H1 (cell line): ENCODE data around the gene UBE2J1. TPM values are rescaled to one million over a fixed set of nuclear protein-coding genes. Genes with fewer than 3 reads are reported as not detected.

ENCODE experiments used
- CTCF ChIA-PET: fragments of 300-600 bp; sonication (Branson Sonifier 250); formaldehyde crosslinking; loops from one replicate; lab custom pipeline; 2021; ENCODE audit not compliant: partially characterized antibody; lab: Charles Lee
- POLR2A ChIA-PET: fragments of 300-600 bp; sonication (Branson Sonifier 250); formaldehyde crosslinking; loops from one replicate; lab custom pipeline; 2021; ENCODE audit warnings: inconsistent platforms; ENCODE audit not compliant: partially characterized antibody; lab: Charles Lee
- DNase-seq, 2 experiments: peaks; one replicate each; pipeline versions ENCODE4 v3.0.0 to v3.0.0-alpha.2; 2010 to 2022; ENCODE audit warnings: low spot score in 2 of 2, low read depth in 1 of 2, mixed read lengths in 1 of 2
- FAIRE-seq: peaks from 2 replicates; lab custom pipeline; 2011; peaks lifted over from hg19 to GRCh38; lab: Jason Lieb, UNC
- H2AFZ ChIP-seq: 2 replicates; pipeline ENCODE4 v1.8.1; 2012; ENCODE audit warnings: low read length, inconsistent platforms
- H2AK5ac ChIP-seq: 2 replicates; pipeline ENCODE4 v1.6.1; 2013; ENCODE audit warnings: low read depth, low read length
- H2BK120ac ChIP-seq: replicated peaks from 2 replicates; pipeline ENCODE3; 2013; ENCODE audit warnings: low read depth, low read length, inconsistent platforms
- H2BK12ac ChIP-seq: 2 replicates; pipeline ENCODE4 v1.6.1; 2013; ENCODE audit warnings: low read depth, low read length
- H2BK15ac ChIP-seq: 2 replicates; pipeline ENCODE4 v1.6.1; 2013; ENCODE audit warnings: low read length
- H2BK20ac ChIP-seq: 2 replicates; pipeline ENCODE4 v1.6.1; 2013; ENCODE audit warnings: low read length
- H2BK5ac ChIP-seq: 2 replicates; pipeline ENCODE4 v1.6.1; 2013; ENCODE audit warnings: low read depth, low read length
- H3K14ac ChIP-seq: 2 replicates; pipeline ENCODE4 v1.6.1; 2013; ENCODE audit warnings: inconsistent platforms; ENCODE audit not compliant: insufficient read length
- H3K18ac ChIP-seq: 2 replicates; pipeline ENCODE4 v1.6.1; 2013; ENCODE audit warnings: low read length; ENCODE audit errors: extremely low read depth
- H3K23ac ChIP-seq: 2 replicates; pipeline ENCODE4 v1.6.1; 2013; ENCODE audit warnings: inconsistent platforms; ENCODE audit not compliant: insufficient read length
- H3K23me2 ChIP-seq: 2 replicates; pipeline ENCODE4 v1.6.1; 2013; ENCODE audit warnings: low read depth, low read length
- H3K27ac ChIP-seq: 2 replicates; pipeline ENCODE4 v1.6.1; 2011; ENCODE audit warnings: low read depth, low read length, inconsistent platforms
- H3K27me3 ChIP-seq, 4 experiments: replicated peaks in 1 of 4; 1 replicate in 1 of 4; 2 replicates in 3 of 4; pipeline versions ENCODE4 v1.6.1 to v1.8.1; 2011 to 2013; ENCODE audit warnings: low read length in 3 of 4, mild to moderate bottlenecking in 3 of 4, inconsistent platforms in 2 of 4, mixed read lengths in 2 of 4, moderate library complexity in 1 of 4; ENCODE audit not compliant: control insufficient read depth in 3 of 4, insufficient read depth in 3 of 4; ENCODE audit errors: extremely low read depth in 1 of 4
- H3K36me3 ChIP-seq, 4 experiments: 2 replicates each; pipeline versions ENCODE4 v1.6.1 to v1.8.1; 2011 to 2013; ENCODE audit warnings: mild to moderate bottlenecking in 4 of 4, low read length in 3 of 4, moderate library complexity in 2 of 4, control low read depth in 1 of 4, inconsistent platforms in 1 of 4; ENCODE audit not compliant: insufficient read depth in 4 of 4, control insufficient read depth in 2 of 4
- H3K4ac ChIP-seq: replicated peaks from 2 replicates; pipeline ENCODE3; 2013; ENCODE audit warnings: low read length, low read depth, mixed read lengths, inconsistent platforms; ENCODE audit not compliant: insufficient read length
- H3K4me1 ChIP-seq, 4 experiments: replicated peaks in 1 of 4; 1 replicate in 1 of 4; 2 replicates in 3 of 4; pipeline versions ENCODE4 v1.6.1 to v1.8.1; 2011 to 2013; ENCODE audit warnings: low read length in 3 of 4, inconsistent platforms in 2 of 4, mixed read lengths in 1 of 4; ENCODE audit not compliant: insufficient read depth in 4 of 4, control insufficient read depth in 3 of 4
- H3K4me2 ChIP-seq, 2 experiments: 2 replicates each; pipeline versions ENCODE4 v1.6.1 to v1.8.1; 2011 to 2013; ENCODE audit warnings: low read depth in 2 of 2, low read length in 2 of 2, control low read depth in 1 of 2, inconsistent platforms in 1 of 2, mild to moderate bottlenecking in 1 of 2; ENCODE audit not compliant: insufficient read depth in 1 of 2
- H3K4me3 ChIP-seq, 4 experiments: fragments of 200-600, 300-600 bp in 1 of 4; sonication (generic), shearing (Covaris generic), sonication (Bioruptor Twin) in 1 of 4; 2 replicates each; pipeline versions ENCODE4 v1.5.1 to v1.8.1; 2011 to 2016; ENCODE audit warnings: low read length in 4 of 4, low read depth in 3 of 4, control low read depth in 2 of 4, inconsistent platforms in 2 of 4, mild to moderate bottlenecking in 2 of 4, mixed read lengths in 1 of 4, moderate library complexity in 1 of 4; ENCODE audit not compliant: insufficient read depth in 2 of 4; ENCODE audit errors: extremely low read depth in 1 of 4
- H3K56ac ChIP-seq: replicated peaks from 2 replicates; pipeline ENCODE3; 2013; ENCODE audit warnings: low read depth, mild to moderate bottlenecking, mixed read lengths, low read length, inconsistent platforms; ENCODE audit not compliant: insufficient read length
- H3K79me1 ChIP-seq: 2 replicates; pipeline ENCODE4 v1.6.1; 2013; ENCODE audit warnings: low read depth, low read length, control low read depth
- H3K79me2 ChIP-seq, 2 experiments: 2 replicates each; pipeline versions ENCODE4 v1.6.1 to v1.8.1; 2012 to 2013; ENCODE audit warnings: low read length in 2 of 2, mild to moderate bottlenecking in 2 of 2, inconsistent platforms in 1 of 2; ENCODE audit not compliant: insufficient read depth in 2 of 2, control insufficient read depth in 1 of 2
- H3K9ac ChIP-seq, 4 experiments: replicated peaks in 1 of 4; 1 replicate in 1 of 4; 2 replicates in 3 of 4; pipeline versions ENCODE4 v1.6.1 to v1.8.1; 2011 to 2013; ENCODE audit warnings: low read depth in 3 of 4, low read length in 3 of 4, control low read depth in 2 of 4, mild to moderate bottlenecking in 2 of 4, moderate library complexity in 2 of 4, inconsistent platforms in 1 of 4; ENCODE audit errors: extremely low read depth in 1 of 4
- H3K9me3 ChIP-seq, 2 experiments: 2 replicates each; pipeline versions ENCODE4 v1.6.1 to v1.8.1; 2012 to 2013; ENCODE audit warnings: mild to moderate bottlenecking in 2 of 2, moderate library complexity in 2 of 2, control low read depth in 1 of 2, inconsistent platforms in 1 of 2, low read depth in 1 of 2, low read length in 1 of 2, mixed read lengths in 1 of 2; ENCODE audit not compliant: insufficient read depth in 2 of 2
- H4K20me1 ChIP-seq, 2 experiments: replicated peaks in 1 of 2; 2 replicates each; pipeline versions ENCODE3 to v1.8.1; 2011 to 2013; ENCODE audit warnings: inconsistent platforms in 2 of 2, low read length in 2 of 2, mild to moderate bottlenecking in 1 of 2; ENCODE audit not compliant: insufficient read depth in 2 of 2, control insufficient read depth in 1 of 2
- H4K5ac ChIP-seq: 2 replicates; pipeline ENCODE4 v1.6.1; 2013; ENCODE audit warnings: low read length, low read depth, mixed read lengths, inconsistent platforms; ENCODE audit not compliant: insufficient read length
- H4K8ac ChIP-seq: 2 replicates; pipeline ENCODE4 v1.8.0; 2013; ENCODE audit warnings: mild to moderate bottlenecking, moderate library complexity, low read length, inconsistent platforms; ENCODE audit not compliant: insufficient read depth; ENCODE audit errors: extremely low read depth
- H4K91ac ChIP-seq: replicated peaks from 2 replicates; pipeline ENCODE3; 2013; ENCODE audit warnings: low read length, mixed read lengths, inconsistent platforms; ENCODE audit not compliant: insufficient read length
- CTBP2 ChIP-seq: IDR thresholded peaks from 2 replicates; pipeline ENCODE4 v1.7.0; 2011; ENCODE audit warnings: borderline replicate concordance, mild to moderate bottlenecking, moderate library complexity, mixed read lengths, low read length; ENCODE audit not compliant: insufficient read depth, insufficient read length
- GTF2F1 ChIP-seq: IDR thresholded peaks from 2 replicates; pipeline ENCODE4 v1.6.1; 2012; ENCODE audit warnings: low read depth, low read length, improper control_type of control experiment, borderline replicate concordance
- NANOG ChIP-seq: IDR thresholded peaks from 2 replicates; pipeline ENCODE4 v1.6.1; 2011; ENCODE audit warnings: low read length, low read depth, mild to moderate bottlenecking, inconsistent platforms; ENCODE audit not compliant: insufficient read depth, poor library complexity, severe bottlenecking
- PHF8 ChIP-seq: fragments of 200-600 bp; sonication (generic); conservative IDR thresholded peaks from 2 replicates; pipeline ENCODE4 v1.7.1; 2012; ENCODE audit warnings: low read depth, mild to moderate bottlenecking, inconsistent platforms, low read length, moderate library complexity
- RAD21 ChIP-seq, 2 experiments: IDR thresholded peaks in 1 of 2; conservative IDR thresholded peaks in 1 of 2; 2 replicates each; pipeline ENCODE4 v1.6.1; 2011; ENCODE audit warnings: low read depth in 2 of 2, low read length in 2 of 2, improper control_type of control experiment in 1 of 2, inconsistent platforms in 1 of 2, mild to moderate bottlenecking in 1 of 2, moderate library complexity in 1 of 2
- SP1 ChIP-seq: IDR thresholded peaks from 2 replicates; pipeline ENCODE4 v1.6.1; 2011; ENCODE audit warnings: low read depth, low read length
- YY1 ChIP-seq: IDR thresholded peaks from 2 replicates; pipeline ENCODE4 v1.6.1; 2011; ENCODE audit warnings: low read depth, mild to moderate bottlenecking, low read length
- ZNF274 ChIP-seq: IDR thresholded peaks from 2 replicates; pipeline ENCODE4 v1.7.0; 2012; ENCODE audit warnings: low read length, borderline replicate concordance; ENCODE audit errors: extremely low read depth
- WGBS, 2 experiments: shearing (Covaris generic) in 1 of 2; methylation state at CpG; one replicate each; pipeline versions ENCODE4 v1.1.6 to v1.1.7; 2013 to 2015; ENCODE audit warnings: low lambda C conversion rate in 2 of 2, mixed read lengths in 2 of 2, inconsistent platforms in 1 of 2, low coverage in 1 of 2, missing lambda C conversion rate in 1 of 2; ENCODE audit not compliant: insufficient replicate concordance in 2 of 2, insufficient coverage in 1 of 2, insufficient read length in 1 of 2; ENCODE audit errors: extremely low coverage in 1 of 2, missing lambda C conversion rate in 1 of 2; 5-methylcytosine and 5-hydroxymethylcytosine counted together
- polyA plus RNA-seq, 7 experiments: library from polyadenylated mRNA; depleted of rRNA in 3 of 7; stranded (reverse) in 5 of 7; unstranded in 2 of 7; fragments of >200 nt in 5 of 7; fragments of 200-250 nt in 2 of 7; gene quantifications; 1 replicate in 5 of 7; 2 replicates in 1 of 7; 4 replicates in 1 of 7; pipeline versions ENCODE4 v1.2.1 to v1.2.3, GENCODE V29; 2011 to 2013; ENCODE audit warnings: missing spikeins in 2 of 7, mixed read lengths in 2 of 7
- total RNA-seq: library from RNA; stranded (reverse); fragmentation: NEBNext Ultra II Directional; extraction: Animal tissue kit (Norgen Biotek cat#: 25700); gene quantifications from 2 replicates; pipeline ENCODE4 v1.2.1, GENCODE V29; 2021

Gene UBE2J1
- total and polyA plus RNA-seq, 2 of the 8 experiments (the other 6 are each of a cell fraction or from before 2014, with no cell fraction given), result 8.5 to 15.2 TPM

- DNase-seq (no peak), FAIRE-seq (no peak)
These were observed 28.2 kb downstream of the UBE2J1 start for GRCh38 chr6:89324304-89324703.

More at GRCh38 chr6:89324304-89324703, 28.2 kb downstream of the UBE2J1 start:
- Histone ChIP-seq H3K23me2 (no peaks in the 10 kb centered on the region; the same call in 1 of the 2 replicates), H3K23ac (no peak overlapping the region), H3K27ac (no peak overlapping the region), H4K8ac (no peak overlapping the region), H4K20me1 (no peaks in the 10 kb centered on the region), H3K4me3 (no peak overlapping the region), H4K91ac (no peak overlapping the region), H2BK20ac (no peak overlapping the region), H3K79me2 (no peaks in the 10 kb centered on the region), H3K14ac (no peak overlapping the region), H4K5ac (no peak overlapping the region), H3K9ac (no peak overlapping the region), H3K4me2 (no peak overlapping the region), H2BK5ac (no peak overlapping the region), H2BK120ac (no peak overlapping the region), H2BK12ac (no peak overlapping the region)
- ChIA-PET CTCF (interaction anchor here (1.0 to 2.8 kb wide), 5 partner anchors 12 to 47 kb away, joined by 3 to 12 read pairs (median 3); no protein-coding TSS in a partner anchor), POLR2A (interaction anchor here (0.6 to 0.9 kb wide), 2 partner anchors 29 to 518 kb away, joined by 3 read pairs; no protein-coding TSS in a partner anchor)
- 89% methylated on average over 3 of the region's 3 CpGs; no CpG with 5 or more reads in 1 of the 2 experiments for WGBS, 2 experiments
- no peak for TF ChIP-seq YY1
- no peak for TF ChIP-seq CTBP2
- no peak for TF ChIP-seq GTF2F1
- no peak for TF ChIP-seq PHF8
- TF ChIP-seq ZNF274, result no peak
- no peak for TF ChIP-seq NANOG
- no peak for TF ChIP-seq RAD21 (IDR thresholded peaks at IDR 0.05 in 1 of 2, conservative IDR thresholded peaks at IDR 0.05 in 1 of 2; ENCODE audit: low read depth in 2 of 2, low read length in 2 of 2)
- TF ChIP-seq SP1, result no peak
- TF ChIP-seq, all 59 proteins: peak for 0
- Histone ChIP-seq H3K18ac (no peak overlapping the region), H3K4me1 (no peaks in the 10 kb centered on the region), H3K56ac (no peak overlapping the region), H3K9me3 (peaks cover 12% of the 10 kb centered on the region in 2 experiments; a peak in 3 of 4 replicates), H3K36me3 (no peaks in the 10 kb centered on the region; a peak in 1 of 8 replicates), H3K79me1 (no peaks in the 10 kb centered on the region), H2BK15ac (no peak overlapping the region), H3K27me3 (no peaks in the 10 kb centered on the region), H3K4ac (no peak overlapping the region), H2AK5ac (no peak overlapping the region), H2AFZ (no peak overlapping the region)
